ENCODE results near the gene SCN11A. TPM values are rescaled to one million over a fixed set of nuclear protein-coding genes. Genes with fewer than 3 reads are reported as not detected.

Gene SCN11A
- 0.05 TPM for total RNA-seq (2021; ENCODE audit: unreplicated experiment)
- not detected in 2 replicates for polyA plus RNA-seq (2012)
- percentile 10 among the genes with signal in this experiment for Bru-seq, nascent RNA
- BruChase-seq, experiment 1, labeled RNA remaining after a 6-hour chase, result percentile 12 among the genes with signal in this experiment
- BruChase-seq, experiment 2, labeled RNA remaining after a 2-hour chase, result percentile 16 among the genes with signal in this experiment
- long read RNA-seq, result 0 reads

- Histone ChIP-seq H2AFZ (ENCODE audit: low read depth, low read length, poor library complexity, severe bottlenecking) (peak within 1 kb of the TSS; percentile 74), H3K27ac (ENCODE audit: low read depth, low read length) (peak within 1 kb of the TSS; percentile 21; the same call in 1 of the 2 replicates), H3K4me2 (ENCODE audit: low read length) (peak within 1 kb of the TSS; percentile 92), H3K4me1 (ENCODE audit: control insufficient read depth in 1 of 2, insufficient read depth in 2 of 2, low read length in 2 of 2) (peaks cover 4 to 9% of the 10 kb centered on the region in 2 experiments; a peak in 2 of 4 replicates), H3K36me3 (ENCODE audit: control insufficient read depth in 1 of 2, insufficient read depth in 2 of 2, low read length in 2 of 2) (no peaks in the 10 kb centered on the region), H3K79me2 (ENCODE audit: insufficient read depth, low read length) (peaks cover 16% of the 10 kb centered on the region), H3K9ac (ENCODE audit: low read length) (peak within 1 kb of the TSS; percentile 74), H3K9me2 (ENCODE audit: insufficient read depth) (no peaks in the 10 kb centered on the region), H3K4me3 (replicated peaks in 1 of 2; ENCODE audit: low read depth in 1 of 2, low read length in 2 of 2) (peak within 1 kb of the TSS; percentile 80 to 83), H3K27me3 (ENCODE audit: insufficient read depth, low read length) (no peaks in the 10 kb centered on the region), H3K9me3 (ENCODE audit: control insufficient read depth in 1 of 2, insufficient read depth in 1 of 2, low read depth in 1 of 2, low read length in 2 of 2) (no peaks in the 10 kb centered on the region), H4K20me1 (ENCODE audit: insufficient read depth) (no peaks in the 10 kb centered on the region)
- ATAC-seq (peak; percentile 99), DNase-seq (ENCODE audit: low read depth, low spot score) (peak; percentile 76)
- CTCF ChIA-PET, result no interaction called here
- RAD21 ChIA-PET (ENCODE audit: low non-redundant PET in 1 of 2, low total read pairs in 2 of 2, uncharacterized antibody in 2 of 2, unreplicated experiment in 2 of 2), result no interaction called here
- intact Hi-C loops (cut with micrococcal nuclease), result loop anchor here (5.0 kb wide), 1 partner anchor 240 kb away; no protein-coding TSS in a partner anchor
- no TSS peak for BruUV-seq (replicated peaks)
- POLR2A ChIA-PET, result no interaction called here
- peak; percentile 40; the same call in 1 of the 2 replicates for TF ChIP-seq EGR1 (IDR thresholded peaks at IDR 0.05; ENCODE audit: low read depth)
- TF ChIP-seq ATF3 (IDR thresholded peaks at IDR 0.05), result no peak
- TF ChIP-seq POLR2A (IDR thresholded peaks at IDR 0.05; ENCODE audit: borderline replicate concordance, extremely low read depth, insufficient read depth, insufficient read length), result peak; percentile 84
- TF ChIP-seq ELF1 (IDR thresholded peaks at IDR 0.05; ENCODE audit: borderline replicate concordance, low read depth), result no peak
- TF ChIP-seq EZH2 (IDR thresholded peaks at IDR 0.05), result no peak
- peak; percentile 98 for TF ChIP-seq YY1 (IDR thresholded peaks at IDR 0.05; ENCODE audit: extremely low read depth, insufficient replicate concordance, low read depth, low read length)
- no peak for TF ChIP-seq CEBPB (IDR thresholded peaks at IDR 0.05; ENCODE audit: low read depth)
- TF ChIP-seq SP1 (IDR thresholded peaks at IDR 0.05; ENCODE audit: low read depth), result peak; percentile 64
- peak; percentile 43; the same call in 1 of the 2 replicates for TF ChIP-seq MAX (IDR thresholded peaks at IDR 0.05)
- no peak for TF ChIP-seq CTCF (IDR thresholded peaks at IDR 0.05 in 2 of 3, conservative IDR thresholded peaks at IDR 0.05 in 1 of 3; ENCODE audit: borderline replicate concordance in 1 of 3, insufficient read depth in 1 of 3, low read depth in 2 of 3, low read length in 2 of 3)
- TF ChIP-seq ZFX (IDR thresholded peaks at IDR 0.05), result 0 out of 2 replicates have a peak, but pooled peaks have one; percentile 15
- TF ChIP-seq SIN3A (IDR thresholded peaks at IDR 0.05; ENCODE audit: low read depth), result peak; percentile 70
- TF ChIP-seq EZH2phosphoT487 (IDR thresholded peaks at IDR 0.05; ENCODE audit: borderline replicate concordance), result no peak
- TF ChIP-seq CBX3 (IDR thresholded peaks at IDR 0.05; ENCODE audit: low read depth), result no peak
- TF ChIP-seq, protein P1, sequence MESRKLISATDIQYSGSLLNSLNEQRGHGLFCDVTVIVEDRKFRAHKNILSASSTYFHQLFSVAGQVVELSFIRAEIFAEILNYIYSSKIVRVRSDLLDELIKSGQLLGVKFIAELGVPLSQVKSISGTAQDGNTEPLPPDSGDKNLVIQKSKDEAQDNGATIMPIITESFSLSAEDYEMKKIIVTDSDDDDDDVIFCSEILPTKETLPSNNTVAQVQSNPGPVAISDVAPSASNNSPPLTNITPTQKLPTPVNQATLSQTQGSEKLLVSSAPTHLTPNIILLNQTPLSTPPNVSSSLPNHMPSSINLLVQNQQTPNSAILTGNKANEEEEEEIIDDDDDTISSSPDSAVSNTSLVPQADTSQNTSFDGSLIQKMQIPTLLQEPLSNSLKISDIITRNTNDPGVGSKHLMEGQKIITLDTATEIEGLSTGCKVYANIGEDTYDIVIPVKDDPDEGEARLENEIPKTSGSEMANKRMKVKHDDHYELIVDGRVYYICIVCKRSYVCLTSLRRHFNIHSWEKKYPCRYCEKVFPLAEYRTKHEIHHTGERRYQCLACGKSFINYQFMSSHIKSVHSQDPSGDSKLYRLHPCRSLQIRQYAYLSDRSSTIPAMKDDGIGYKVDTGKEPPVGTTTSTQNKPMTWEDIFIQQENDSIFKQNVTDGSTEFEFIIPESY (IDR thresholded peaks at IDR 0.05; ENCODE audit: extremely low read depth, insufficient replicate concordance, low read length), result no peak
- TF ChIP-seq POLR2AphosphoS5 (IDR thresholded peaks at IDR 0.05; ENCODE audit: low read depth, low read length), result peak; percentile 92
- TF ChIP-seq JUND (IDR thresholded peaks at IDR 0.05), result no peak
- TF ChIP-seq FOSL1 (IDR thresholded peaks at IDR 0.05; ENCODE audit: low read depth), result no peak
These were observed at the start of gene SCN11A, which contains the start of gene WDR48 for GRCh38 chr3:39051649-39052561. Gene SCN11A, minus strand, starts transcription at chr3:39051944. Its CDS starts 101,582 bp downstream, at chr3:38950362. Gene WDR48, plus strand, starts transcription at chr3:39052016. Its CDS starts 10 bp downstream, at chr3:39052026.
